ENCODE data around the gene COG4.
"Not testable (repeated sequence)": the region's sequence is repeated elsewhere in the genome, so short reads cannot be mapped to it uniquely, and the experiment has no call there.

The COG4 gene

GRCh38 chr16:70453892-70454221 lies 69.5 kb downstream of the COG4 start:
- DNase-seq = no peak

DNA sequence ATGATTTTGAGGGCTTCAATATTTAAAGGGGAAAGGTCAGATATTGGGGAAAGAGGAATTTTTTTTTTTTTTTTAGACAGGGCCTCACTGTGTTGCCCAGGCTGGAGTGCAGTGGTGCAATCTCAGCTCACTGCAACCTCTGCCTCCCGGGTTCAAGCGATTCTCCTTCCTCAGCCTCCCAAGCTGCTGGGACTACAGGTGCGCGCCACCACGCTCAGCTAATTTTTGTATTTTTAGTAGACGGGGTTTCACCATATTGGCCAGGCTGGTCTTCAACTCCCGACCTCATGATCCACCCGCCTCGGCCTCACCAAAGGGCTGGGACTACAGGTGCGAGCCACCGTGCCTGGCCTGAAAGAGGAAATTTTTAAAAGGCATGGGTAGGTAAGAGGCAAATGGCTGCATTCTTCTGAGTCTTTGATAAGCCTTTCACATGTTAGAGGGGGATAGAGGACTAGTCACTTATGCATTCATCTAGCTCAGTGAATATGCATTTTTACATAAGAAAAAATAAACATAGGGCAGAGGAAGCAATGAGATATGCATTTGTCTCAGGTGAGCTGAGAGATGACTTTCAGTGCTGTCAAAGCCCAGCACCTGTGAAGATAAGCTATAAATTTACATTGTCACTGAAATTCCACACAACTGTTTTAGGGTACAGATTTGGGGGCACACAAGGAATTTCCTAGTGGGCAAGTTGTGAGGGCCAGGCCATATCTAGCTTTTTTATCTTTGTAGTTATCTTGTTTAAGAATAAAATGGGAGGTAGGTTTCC lies 70.0 kb downstream of the COG4 start:
- no peak for DNase-seq

DNA sequence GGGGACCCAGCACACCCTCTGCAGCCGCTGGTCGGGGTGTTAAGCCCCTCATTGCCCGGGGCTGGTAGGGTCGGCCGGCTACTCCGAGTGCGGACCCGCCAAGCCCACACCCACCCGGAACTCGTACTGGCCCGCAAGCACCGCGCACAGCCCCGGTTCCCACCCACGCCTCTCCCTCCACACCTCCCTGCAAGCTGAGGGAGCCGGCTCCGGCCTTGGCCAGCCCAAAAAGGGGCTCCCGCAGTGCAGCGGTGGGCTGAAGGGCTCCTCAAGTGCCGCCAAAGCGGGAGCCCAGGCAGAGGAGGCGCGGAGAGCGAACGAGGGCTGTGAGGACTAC lies 72.4 kb downstream of the COG4 start:
- DNase-seq = not testable (repeated sequence)

GRCh38 chr16:70450142-70451003 lies 73.0 kb downstream of the COG4 start:
- DNase-seq = not testable (repeated sequence)

DNA sequence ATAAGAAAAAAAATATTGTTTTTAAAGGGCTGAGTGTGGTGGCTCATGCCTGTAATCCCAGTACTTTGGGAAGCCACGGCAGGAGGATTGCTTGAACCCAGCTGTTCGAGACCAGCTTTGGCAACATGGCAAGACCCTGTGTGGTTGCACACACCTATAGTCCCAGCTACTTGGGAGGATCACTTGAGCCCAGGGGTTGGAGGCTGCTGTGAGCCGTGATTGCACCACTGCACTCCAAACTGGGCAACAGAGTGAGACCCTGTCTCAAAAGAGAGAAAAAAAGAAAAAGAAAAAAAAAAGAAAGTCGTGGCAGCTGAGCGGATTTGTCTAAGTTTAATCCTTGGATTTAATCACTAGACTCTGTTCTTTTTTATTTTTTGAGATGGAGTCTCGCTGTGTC lies 75.3 kb downstream of the COG4 start:
- no peak for DNase-seq

GRCh38 chr16:70444249-70445063 lies 78.9 kb downstream of the COG4 start:
- no peak for DNase-seq

GRCh38 chr16:70442344-70442743 lies 81.0 kb downstream of the COG4 start:
- no peak for DNase-seq

- DNase-seq = no peak
Observed at GRCh38 chr16:70441406-70441990, 81.9 kb downstream of the COG4 start.

DNA sequence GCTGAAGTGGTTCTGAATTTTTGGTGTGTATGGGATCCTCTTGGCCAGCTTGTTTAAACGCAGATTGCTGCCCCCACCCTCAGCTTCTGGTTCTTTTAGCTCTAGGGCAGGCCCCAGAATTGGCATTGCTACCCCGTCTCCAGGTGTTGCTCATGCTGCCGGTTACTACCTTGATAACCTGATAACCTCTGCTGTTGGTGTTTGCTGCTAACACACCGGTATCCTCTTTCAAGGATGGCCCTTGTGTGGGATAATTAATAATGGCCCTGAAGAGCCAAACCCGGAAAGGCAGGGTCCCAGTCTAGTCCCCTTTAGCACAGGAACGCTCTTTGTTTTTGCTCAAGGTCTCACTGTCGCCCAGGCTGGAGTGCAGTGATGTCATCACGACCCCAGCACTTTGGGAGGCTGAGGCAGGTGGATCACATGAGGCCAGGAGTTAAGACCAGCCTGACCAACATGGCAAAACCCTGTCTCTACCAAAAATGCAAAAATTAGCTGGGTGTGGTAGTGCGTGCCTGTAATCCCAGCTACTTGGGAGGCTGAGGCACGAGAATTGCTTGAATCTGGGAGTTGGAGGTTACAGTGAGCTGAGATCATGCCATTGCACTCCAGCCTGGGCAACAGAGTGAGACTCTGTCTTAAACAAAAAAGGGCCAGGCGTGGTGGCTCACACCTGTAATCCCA lies 83.2 kb downstream of the COG4 start:
- no peak for DNase-seq

DNA sequence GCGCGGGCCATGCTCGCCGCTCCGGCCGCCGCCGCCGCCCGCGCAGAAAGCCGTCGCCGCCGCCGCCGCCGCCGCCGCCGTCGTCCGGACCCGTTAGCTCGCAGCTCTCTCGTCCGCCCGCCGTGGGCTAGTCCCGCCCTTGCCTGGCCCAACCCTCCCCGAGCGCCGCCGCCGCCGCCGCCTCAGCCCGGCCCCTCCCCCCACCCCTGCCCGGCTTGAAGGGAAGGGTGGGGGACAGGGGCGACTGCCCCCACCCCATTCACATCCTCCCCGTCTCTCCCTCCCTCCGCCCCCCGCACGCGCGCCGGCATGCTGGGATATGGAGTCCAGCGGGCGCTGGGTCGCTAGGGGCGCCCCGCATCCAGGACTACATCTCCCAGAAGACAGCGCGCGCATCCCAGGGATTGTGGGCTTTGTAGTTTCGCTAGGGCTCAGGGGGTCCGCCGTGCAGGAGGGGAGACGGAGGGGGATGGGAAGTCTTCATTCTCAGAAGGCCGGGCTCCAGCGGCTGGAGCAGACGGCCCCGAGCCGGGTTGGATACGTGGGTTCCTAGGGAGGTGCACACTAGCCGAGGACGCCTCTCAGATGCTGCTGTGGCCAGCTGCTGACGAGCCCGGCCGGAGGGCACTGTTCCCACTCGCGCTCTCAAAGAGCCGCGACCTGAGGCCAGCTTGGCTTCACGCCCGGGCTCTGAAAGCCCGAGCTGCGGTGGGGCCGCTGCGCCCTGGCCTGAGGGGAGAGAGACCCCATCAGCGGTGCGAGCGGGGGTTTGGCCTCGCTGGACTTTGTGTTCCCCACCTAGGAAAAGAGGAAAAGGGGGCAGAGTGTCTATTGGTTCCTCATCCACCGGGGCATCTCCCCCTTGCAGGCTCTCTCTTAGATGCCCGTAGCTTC lies 84.1 kb downstream of the COG4 start, which contains the start of gene ST3GAL2:
TSS of gene ST3GAL2 (minus strand) at position 132 of the 894 bp plus-strand sequence. CDS start 40,570 bp downstream, outside the sequence.
- DNase-seq = peak; percentile 93 to 94

- DNase-seq = no peak
Observed at GRCh38 chr16:70438585-70438968, 84.8 kb downstream of the COG4 start.

DNA sequence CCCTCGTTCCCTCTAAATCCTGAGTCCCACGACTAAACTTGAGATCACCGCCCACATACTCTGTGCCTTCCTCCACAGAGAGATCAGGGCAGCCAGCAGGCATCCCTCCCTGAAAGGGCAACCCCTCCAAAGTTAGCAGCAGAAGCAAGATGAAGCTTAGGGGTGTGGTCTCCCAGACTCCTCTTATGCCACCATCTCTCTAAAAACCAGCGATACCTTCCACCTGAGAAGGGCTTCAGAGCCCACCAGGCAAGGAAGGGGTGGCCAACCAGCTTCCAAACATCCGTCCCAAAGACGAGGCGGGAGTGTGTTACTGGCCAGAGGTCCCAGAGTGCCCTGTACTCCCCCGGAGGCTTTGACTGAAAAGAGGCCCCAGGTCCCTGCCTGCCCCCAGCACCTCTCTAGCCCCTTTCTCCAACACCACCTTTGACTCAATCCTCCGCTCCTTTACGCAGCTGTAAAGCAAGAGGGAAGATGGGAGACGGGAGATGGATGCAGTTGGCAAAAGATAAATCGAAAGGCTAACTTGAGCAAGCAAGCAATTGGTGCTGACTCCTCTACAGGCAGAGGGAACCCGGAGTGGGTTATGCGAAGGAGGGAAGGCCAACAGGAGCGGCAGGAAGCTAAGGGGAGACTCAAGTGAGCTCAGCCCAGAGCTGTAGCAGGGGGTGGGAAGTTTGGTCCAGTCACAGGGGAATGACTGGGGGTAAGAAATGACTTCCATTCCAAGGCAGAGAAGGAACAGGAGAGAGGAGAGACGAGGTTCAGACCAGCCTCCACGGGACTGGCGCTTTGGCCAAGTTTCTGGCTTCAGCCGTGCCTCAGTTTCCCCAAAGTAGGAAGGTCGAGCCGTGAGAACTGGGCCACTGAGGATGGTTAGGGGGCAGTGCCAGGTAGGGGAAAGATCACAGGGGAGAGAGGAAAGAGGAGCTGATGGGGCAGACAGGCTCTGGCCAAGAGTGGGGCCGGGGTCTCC lies 85.5 kb downstream of the COG4 start:
- DNase-seq = peak; percentile 21 to 22

- DNase-seq = no peak
Observed at GRCh38 chr16:70437017-70437581, 86.3 kb downstream of the COG4 start.

GRCh38 chr16:70434484-70435260 lies 88.7 kb downstream of the COG4 start:
- no peak for DNase-seq

DNA sequence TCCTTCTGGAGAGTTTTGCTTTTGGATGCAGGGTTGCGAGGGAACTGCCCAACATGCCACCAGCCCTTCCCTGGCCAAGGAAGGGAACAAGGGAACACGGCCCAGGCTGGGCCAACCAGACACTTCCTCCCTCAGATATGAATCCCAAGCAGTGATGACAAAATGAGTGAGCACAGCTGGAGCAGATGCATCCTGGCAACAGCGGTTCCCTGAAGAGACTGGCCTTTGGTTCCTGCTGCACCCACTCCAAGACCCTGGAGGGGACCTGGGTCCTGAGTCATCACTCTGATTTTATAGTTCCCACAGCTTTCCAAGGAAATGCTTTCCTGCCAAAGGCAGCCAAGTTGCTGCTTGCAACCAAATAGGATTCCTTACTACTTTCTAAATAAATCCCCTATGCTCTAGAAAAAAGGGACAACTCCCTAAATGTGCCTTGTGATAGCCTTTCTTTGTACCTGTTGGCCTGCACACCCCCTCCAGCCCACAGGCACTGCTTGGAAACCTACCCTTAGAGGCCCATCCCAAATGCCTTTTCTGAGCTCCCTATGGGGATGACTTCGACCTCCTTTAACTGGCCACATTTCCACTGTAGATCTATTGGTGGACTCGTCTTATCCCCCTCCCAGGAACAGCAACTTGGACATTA lies 89.8 kb downstream of the COG4 start:
- no peak for DNase-seq

GRCh38 chr16:70432723-70433457 lies 90.5 kb downstream of the COG4 start:
- no peak for DNase-seq

DNA sequence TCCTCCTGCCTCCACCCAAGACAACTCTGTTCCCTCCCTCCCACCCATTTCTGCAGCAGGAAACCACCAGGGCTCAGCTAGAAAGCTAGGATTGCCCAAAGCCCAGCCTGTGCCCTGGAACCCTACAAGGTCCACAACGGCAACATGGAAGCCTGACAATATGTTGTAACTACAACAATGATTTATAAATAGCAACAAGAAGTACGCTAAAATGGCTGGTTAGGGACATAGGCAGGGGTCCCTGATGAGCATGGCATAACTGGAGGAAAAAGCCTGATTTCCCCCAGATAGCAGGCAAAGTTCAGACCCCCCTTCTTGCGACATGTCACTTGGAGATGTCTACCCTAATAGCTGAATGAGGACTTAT lies 91.0 kb downstream of the COG4 start:
- no peak for DNase-seq

Data from stimulated activated CD4-positive, alpha-beta T cell treated with anti-CD3 and anti-CD28 coated beads, Interleukin-2, amount 100 ng/mL, for 24 hours (primary cell).